ENCODE results near the gene CAMTA2.

Gene CAMTA2

GRCh38 chr17:4968486-4969046, 18.9 kb downstream of the CAMTA2 start:
- no peak for DNase-seq

- DNase-seq = peak; percentile 65
Measured at GRCh38 chr17:4967539-4968485, 19.7 kb downstream of the CAMTA2 start, which contains the start of gene SPAG7. TSS of gene SPAG7 (minus strand) at chr17:4967817. CDS start at chr17:4967804, 13 bp downstream.

DNA sequence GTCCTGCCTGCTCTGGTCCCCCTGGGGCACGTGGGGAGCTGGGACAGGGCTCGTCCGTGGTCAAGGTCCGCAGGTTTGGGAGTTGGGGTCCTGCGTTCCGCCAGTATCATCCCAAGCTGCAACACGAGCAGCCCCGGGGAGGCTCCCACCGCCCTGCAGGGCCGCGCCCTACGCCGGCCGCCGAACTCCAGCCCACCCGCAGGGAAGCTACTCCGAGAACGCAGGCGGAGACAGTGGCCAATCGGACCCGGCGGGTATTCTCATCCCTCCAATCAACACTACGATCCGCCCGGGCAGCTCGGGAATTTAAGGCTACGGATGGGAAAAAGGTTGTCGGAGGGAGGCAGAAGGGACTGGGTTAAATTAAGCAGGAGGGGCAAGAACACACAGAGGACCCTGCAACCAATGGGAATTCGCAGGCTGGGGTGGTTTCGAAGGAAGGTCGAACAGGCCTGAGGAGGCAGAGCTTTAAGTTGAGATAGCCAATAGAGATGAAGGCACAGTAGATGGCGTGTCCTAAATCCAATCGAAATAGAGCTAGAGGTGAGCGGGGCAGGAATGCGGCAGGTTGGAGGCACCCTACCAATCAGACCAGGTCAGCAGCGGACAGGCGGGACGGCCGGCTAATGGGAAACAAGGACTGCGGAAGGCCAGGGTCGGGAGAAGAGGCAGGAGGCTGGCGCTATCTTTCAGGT, 20.5 kb downstream of the CAMTA2 start:
- DNase-seq = peak; percentile 96

- no peak for DNase-seq
Measured at GRCh38 chr17:4965311-4965986, 22.0 kb downstream of the CAMTA2 start.

GRCh38 chr17:4960279-4960922, 27.1 kb downstream of the CAMTA2 start:
- DNase-seq = no peak

DNA sequence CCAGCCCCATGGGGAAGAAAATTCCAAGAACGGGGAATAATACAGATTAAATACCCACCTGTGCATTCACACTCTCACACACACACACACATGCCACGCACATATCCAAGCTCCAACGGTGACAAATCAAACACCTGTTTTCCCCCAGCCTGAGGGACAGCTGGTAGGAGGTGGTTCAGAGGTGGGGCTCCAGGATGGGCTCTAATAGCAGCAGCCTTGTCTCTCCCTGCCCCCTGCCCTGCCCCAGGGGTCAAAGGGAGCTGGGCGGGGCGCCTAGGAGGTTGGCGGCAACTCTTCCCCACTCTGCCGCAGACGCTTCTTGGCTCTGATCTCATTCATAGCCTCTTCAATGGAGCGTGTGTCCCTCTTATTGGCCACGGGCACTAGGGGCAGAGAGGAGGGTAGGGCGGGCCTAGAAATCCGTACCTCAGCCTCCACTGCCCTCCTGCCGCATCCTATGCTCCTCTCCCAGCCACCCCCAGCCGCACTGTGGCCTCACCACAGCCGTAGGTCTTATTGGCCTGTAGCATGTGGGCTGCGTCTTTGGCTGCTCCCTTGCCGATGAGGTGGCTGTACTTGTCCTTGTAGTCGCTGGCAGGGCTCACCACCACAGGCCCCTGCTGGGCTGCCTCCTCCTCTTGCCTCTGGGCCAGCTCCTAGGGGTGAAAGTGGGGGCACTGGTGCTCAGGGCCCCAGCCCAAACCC, 28.1 kb downstream of the CAMTA2 start:
- DNase-seq = no peak

DNA sequence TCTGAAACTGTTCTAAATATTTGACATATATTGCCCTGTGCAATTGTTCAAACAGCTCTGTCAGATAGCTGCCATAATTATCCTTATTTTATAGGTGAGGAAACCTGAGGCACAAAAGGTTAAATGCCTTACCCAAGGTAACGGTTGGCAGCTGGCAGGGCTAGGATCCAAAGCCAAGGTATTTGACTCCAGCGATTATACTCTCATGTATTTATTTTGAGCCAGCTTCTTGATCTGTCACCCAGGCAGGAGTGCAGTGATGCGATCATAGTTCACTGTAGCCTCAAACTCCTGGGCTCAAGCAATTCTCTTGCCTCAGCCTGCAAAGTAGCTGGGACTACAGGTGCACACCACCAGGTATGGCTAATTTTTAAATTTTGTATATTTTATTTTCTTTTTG, 29.4 kb downstream of the CAMTA2 start:
- DNase-seq = no peak

DNA sequence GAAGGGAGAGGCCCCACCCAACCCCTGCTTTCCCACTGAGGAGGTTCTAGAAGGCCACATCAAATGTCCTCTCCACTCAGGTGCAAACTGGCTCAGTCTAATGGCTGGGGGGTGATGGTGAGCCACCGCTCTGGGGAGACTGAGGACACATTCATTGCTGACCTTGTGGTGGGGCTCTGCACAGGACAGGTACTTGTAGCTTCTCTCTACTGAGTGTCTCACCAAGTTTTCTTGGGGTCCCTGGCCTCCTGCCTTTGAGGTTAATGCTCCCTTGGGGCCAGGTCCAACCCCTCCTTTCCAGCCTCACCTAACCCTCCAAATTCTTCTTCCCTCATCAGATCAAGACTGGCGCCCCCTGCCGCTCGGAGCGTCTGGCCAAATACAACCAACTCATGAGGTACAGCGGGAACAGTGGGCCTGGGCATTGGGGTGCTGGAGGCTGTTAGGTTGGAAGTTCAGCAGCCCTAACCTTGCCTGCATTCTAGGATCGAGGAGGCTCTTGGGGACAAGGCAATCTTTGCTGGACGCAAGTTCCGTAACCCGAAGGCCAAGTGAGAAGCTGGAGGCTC, 30.9 kb downstream of the CAMTA2 start:
- no peak for DNase-seq

DNA sequence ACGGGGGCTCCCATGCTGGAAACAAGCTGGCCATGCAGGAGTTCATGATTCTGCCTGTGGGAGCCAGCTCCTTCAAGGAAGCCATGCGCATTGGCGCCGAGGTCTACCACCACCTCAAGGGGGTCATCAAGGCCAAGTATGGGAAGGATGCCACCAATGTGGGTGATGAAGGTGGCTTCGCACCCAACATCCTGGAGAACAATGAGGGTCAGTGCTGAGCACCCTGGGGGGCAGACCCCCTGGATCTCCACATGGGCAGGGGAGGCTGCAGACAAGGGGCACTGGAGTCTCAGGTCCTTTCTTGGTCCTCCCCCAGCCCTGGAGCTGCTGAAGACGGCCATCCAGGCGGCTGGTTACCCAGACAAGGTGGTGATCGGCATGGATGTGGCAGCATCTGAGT, 32.4 kb downstream of the CAMTA2 start:
- no peak for DNase-seq

GRCh38 chr17:4953451-4953961, 34.0 kb downstream of the CAMTA2 start:
- DNase-seq = no peak

DNA sequence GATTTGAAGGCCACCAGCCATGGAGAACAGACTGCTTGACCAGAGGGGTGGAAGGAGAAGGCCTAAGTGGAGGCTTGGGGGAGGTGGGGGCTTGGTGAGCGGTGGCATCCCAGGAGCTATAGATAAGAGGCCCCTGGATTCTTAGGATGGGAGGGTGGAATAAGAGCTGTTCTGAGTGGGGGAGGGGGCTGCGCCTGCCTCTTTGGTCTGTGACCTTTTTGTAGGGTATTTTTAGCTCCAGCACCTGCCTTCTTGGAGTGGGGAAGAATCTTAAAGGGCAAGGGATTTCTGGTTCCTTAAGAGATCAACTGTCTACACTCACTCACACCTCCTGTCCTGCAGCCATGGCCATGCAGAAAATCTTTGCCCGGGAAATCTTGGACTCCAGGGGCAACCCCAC, 36.0 kb downstream of the CAMTA2 start:
- DNase-seq = no peak

- DNase-seq = no peak
Measured at GRCh38 chr17:4950746-4951204, 36.7 kb downstream of the CAMTA2 start, which contains the start of gene ENO3. TSS of gene ENO3 (plus strand) at chr17:4951119. CDS start at chr17:4951830, 711 bp downstream.

- DNase-seq = no peak
Measured at GRCh38 chr17:4950075-4950745, 37.3 kb downstream of the CAMTA2 start.

GRCh38 chr17:4949321-4950074, 38.0 kb downstream of the CAMTA2 start:
- DNase-seq = no peak

DNA sequence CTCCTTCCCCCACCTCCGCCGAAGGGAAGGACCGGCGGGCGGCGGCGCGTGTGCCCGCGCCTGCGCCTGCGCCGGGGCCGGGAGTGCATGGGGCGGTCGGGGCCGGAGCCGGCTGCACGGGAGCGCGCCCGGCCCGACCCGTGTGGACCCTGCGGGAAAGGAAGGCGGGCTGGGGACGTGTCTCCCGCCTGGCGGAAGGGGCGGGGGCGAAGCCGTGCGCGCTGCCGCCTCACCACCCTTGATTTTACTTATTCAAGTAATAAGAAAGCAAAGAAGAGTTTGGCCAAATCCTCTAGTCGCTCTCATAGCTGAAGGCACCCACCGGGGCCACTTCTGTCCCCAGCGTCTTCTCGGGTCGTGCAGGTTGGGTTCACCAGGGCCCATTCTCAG, 38.5 kb downstream of the CAMTA2 start:
- DNase-seq = no peak

GRCh38 chr17:4948166-4948930, 39.1 kb downstream of the CAMTA2 start, which contains the start of gene PFN1:
TSS of gene PFN1 (minus strand) at chr17:4948530. CDS start at chr17:4948394, 136 bp downstream.
- no peak for DNase-seq

DNA sequence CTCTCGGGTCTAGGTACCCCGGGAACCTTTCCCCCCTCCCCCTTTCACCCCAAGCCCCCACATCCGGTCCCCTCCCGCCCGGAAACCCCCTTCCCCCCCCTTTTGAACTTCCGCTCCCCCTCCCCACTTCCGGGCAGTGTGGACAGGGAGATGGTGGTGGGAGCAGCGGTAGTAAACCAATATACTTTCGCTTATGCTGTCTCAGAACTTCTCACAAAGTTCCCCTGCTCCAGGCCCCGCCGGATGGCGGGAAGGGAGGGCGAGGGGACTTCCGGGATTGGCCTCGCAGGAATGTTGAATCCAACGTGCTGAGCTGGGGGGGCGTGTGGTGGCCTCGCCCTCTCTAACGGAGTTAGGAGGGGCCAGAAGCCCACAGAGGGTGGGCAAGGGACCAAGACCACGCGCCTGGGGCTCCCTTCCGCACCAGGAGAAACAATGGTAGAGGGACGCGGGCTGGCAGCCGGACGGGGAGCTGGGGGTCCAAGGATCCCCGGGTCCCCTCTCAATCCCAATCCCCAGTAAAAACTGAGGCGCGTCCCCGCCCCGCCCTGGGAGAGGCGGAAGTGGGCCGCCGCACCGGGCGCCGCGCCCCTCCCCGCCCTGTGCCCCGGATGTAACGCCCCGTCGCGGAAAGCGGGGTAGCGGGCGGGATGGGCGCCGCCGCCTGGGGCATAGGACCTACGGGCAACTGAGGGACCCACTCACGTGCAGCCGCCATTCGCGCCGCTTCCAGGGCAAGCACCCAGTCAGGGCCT, 39.9 kb downstream of the CAMTA2 start:
- no peak for DNase-seq

GRCh38 chr17:4947010-4947410, 40.5 kb downstream of the CAMTA2 start:
- DNase-seq = no peak
